Activated naive CD8-positive, alpha-beta T cell (primary cell): ENCODE measurements around the gene INPP5D.

Source experiments
- H3K27ac Mint-ChIP-seq: one replicate; pipeline ENCODE4 v1.8.0; 2021; ENCODE audit warnings: mixed read lengths
- H3K27me3 Mint-ChIP-seq: one replicate; pipeline ENCODE4 v1.8.0; 2021; ENCODE audit warnings: mixed read lengths
- H3K36me3 Mint-ChIP-seq: one replicate; pipeline ENCODE4 v1.8.0; 2021; ENCODE audit warnings: mixed read lengths
- H3K4me1 Mint-ChIP-seq: one replicate; pipeline ENCODE4 v1.8.0; 2021; ENCODE audit warnings: low read depth, mixed read lengths
- H3K4me3 Mint-ChIP-seq: one replicate; pipeline ENCODE4 v1.8.0; 2021; ENCODE audit warnings: mild to moderate bottlenecking, mixed read lengths
- H3K9me3 Mint-ChIP-seq: one replicate; pipeline ENCODE4 v1.8.0; 2021; ENCODE audit warnings: low read depth, mixed read lengths

INPP5D gene

DNA sequence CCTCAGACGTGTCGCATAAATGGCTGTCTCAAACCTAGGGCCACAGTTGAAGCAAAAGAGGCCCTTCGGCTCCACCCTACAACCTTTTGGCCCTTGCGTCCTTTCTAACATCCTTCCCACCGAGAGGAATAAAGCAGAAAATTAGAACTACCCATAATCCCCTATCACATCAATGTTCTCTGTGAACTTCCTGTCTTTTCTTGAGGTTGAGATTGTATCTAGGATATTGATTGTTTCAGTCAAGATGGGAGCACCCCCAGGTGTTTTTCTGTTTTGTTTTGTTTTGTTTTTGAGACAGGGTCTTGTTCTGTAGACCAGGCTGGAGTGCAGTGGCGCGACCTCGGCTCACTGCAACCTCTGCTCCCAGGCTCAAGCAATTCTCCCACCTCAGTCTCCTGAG is 23.6 kb downstream of the INPP5D start:
- no peaks in the 10 kb centered on the region for H3K9me3 Mint-ChIP-seq
- H3K36me3 Mint-ChIP-seq = peaks cover 27% of the 10 kb centered on the region
- H3K4me1 Mint-ChIP-seq = peaks cover 83% of the 10 kb centered on the region
- H3K4me3 Mint-ChIP-seq = peak overlapping the region; percentile 78
- peak overlapping the region; percentile 72 for H3K27ac Mint-ChIP-seq
- no peaks in the 10 kb centered on the region for H3K27me3 Mint-ChIP-seq

DNA sequence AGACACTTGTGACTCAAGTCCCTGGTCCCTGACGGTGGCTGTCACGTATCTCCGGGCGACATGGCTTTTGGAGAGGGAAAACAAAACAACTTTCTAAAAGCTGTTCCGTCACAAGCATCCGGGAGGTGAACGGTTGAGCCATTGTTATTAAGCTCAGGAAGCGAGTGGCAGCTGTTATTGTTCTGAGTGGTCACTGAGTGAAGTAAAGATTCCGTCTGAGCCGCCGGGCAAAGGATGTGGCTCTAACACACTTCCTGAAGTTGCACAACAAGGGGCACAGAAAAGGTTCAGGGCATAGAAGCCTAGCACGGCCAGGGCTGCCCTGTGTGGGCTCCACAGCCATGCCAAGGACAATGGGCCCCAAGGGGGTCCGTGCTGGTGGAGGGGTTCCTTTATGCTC is 24.3 kb downstream of the INPP5D start:
- Mint-ChIP-seq H3K9me3 (no peaks in the 10 kb centered on the region), H3K36me3 (peaks cover 21% of the 10 kb centered on the region)

DNA sequence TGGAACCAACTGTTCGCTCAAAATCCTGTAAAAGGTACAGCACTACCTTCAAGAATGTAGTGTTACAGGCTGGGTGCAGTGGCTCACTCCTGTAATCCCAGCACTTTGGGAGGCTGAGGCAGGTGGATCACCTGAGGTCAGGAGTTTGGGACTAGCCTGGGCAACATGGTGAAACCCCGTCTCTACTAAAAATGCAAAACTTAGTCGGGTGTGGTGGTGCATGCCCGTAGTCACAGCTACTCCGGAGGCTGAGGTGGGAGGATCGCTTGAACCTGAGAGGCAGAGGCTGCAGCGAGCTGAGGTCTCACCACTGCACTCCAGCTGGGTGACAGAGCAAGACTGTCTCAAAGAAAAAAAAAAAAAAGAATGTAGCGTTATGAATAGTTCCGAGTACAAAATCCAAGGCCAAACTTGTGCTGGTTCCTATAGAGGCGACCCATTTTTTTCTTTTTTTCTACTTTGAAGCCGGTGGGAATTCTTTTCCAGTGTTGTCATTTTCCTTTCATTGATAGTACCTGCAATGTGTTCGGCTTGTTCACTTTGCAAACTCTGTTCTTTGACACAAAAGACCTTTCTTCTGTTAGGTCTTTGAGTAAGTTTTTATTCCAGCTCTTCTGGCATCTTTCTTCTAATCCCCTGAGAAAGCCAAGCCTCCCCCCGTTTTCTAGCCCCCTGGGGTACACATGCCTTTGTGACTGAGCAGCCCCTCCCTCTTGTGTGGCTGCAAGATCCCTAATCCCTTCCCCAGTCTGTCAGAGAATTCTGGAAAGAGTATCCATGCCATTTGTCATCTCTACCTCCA is 25.1 kb downstream of the INPP5D start:
- H3K27me3 Mint-ChIP-seq = no peaks in the 10 kb centered on the region
- peak overlapping the region; percentile 64 for H3K27ac Mint-ChIP-seq
- peaks cover 19% of the 10 kb centered on the region for H3K36me3 Mint-ChIP-seq
- no peak overlapping the region for H3K4me3 Mint-ChIP-seq
- H3K9me3 Mint-ChIP-seq = no peaks in the 10 kb centered on the region
- peaks cover 70% of the 10 kb centered on the region for H3K4me1 Mint-ChIP-seq

More for the DNA sequence above, 24.3 kb downstream of the INPP5D start:
- Mint-ChIP-seq H3K4me1 (peaks cover 76% of the 10 kb centered on the region), H3K27ac (peak overlapping the region; percentile 72), H3K27me3 (no peaks in the 10 kb centered on the region), H3K4me3 (peak overlapping the region; percentile 78)

DNA sequence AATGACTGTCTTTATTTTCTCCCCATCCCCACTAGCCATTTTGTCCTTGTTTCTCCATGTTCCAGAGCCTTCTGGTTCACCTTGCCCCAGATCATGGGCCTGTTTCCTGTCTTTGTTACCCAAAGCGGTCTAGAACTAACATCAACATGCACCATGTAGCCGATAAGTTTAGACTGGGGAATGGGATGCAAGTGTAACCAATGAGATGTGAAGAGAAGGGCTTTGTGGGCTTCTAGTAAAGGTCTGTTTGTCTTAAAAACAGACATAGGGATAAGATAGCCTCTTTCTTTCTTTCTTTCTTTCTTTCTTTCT is 25.7 kb downstream of the INPP5D start:
- H3K27me3 Mint-ChIP-seq = no peaks in the 10 kb centered on the region
- peaks cover 16% of the 10 kb centered on the region for H3K36me3 Mint-ChIP-seq
- H3K4me1 Mint-ChIP-seq = peaks cover 66% of the 10 kb centered on the region
- H3K27ac Mint-ChIP-seq = peak overlapping the region; percentile 64
- peak overlapping the region; percentile 0 for H3K4me3 Mint-ChIP-seq
- H3K9me3 Mint-ChIP-seq = no peaks in the 10 kb centered on the region

DNA sequence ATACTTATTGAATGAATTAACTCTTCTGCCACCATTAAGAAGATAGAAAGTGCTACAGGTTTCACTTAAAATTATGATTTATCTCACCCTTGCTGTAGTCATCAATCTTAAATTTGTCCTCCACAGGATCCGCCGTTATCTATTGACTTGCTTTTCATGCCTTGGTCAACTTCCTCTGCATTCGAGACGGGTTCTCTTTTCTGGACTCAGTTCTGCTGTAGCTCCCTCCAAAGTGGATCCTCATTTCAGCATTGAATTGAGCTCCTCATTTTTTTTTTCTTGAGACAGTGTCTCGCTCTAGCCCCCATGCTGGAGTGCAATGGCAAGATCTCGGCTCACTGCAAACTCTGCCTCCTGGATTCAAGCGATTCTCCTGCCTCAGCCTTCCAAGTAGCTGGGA is 27.6 kb downstream of the INPP5D start:
- Mint-ChIP-seq H3K27me3 (no peaks in the 10 kb centered on the region), H3K36me3 (peaks cover 16% of the 10 kb centered on the region), H3K4me1 (peaks cover 60% of the 10 kb centered on the region), H3K4me3 (no peak overlapping the region), H3K9me3 (no peaks in the 10 kb centered on the region), H3K27ac (peak overlapping the region; percentile 17)

DNA sequence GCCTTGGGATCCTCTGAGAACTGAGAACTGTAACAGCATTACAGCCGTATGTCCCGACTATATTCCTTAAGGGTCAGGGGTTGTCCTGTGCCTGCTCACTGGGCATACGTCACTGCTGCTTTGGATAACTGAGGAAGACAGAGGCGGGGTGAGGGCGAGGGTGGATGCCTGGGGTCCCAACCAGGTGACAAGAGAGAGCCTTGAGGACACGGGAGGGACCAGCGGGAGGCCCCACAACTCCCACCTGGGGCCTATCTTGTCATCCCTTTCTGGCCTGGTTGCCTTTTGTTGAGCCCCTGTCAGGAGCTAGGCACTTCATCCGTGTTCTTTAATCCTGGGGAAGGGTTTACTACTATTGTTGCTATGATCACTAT is 28.8 kb downstream of the INPP5D start:
- H3K27ac Mint-ChIP-seq = no peak overlapping the region
- H3K27me3 Mint-ChIP-seq = no peaks in the 10 kb centered on the region
- no peak overlapping the region for H3K4me3 Mint-ChIP-seq
- H3K9me3 Mint-ChIP-seq = no peaks in the 10 kb centered on the region
- H3K4me1 Mint-ChIP-seq = peaks cover 57% of the 10 kb centered on the region
- peaks cover 19% of the 10 kb centered on the region for H3K36me3 Mint-ChIP-seq

DNA sequence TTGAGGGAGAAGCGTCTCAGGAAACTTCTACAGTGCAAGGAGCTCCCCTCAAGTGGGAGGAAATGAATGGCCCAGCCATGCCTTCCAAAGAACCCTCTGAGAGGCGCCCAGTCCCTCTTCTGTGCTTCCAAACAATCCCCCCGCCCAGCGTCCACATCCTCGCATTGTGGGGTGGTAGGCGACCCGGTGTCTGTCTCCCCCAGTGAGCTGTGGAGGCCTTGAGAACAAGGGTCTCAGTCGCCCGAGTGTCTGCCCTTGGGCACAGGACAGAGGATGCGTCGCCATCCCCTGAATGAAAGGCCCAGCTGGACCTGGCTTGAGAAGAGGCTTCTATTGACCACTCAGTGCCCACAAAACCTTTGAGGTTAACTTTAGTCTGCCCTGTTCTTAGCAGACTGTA is 29.7 kb downstream of the INPP5D start:
- Mint-ChIP-seq H3K4me3 (no peak overlapping the region), H3K4me1 (peaks cover 53% of the 10 kb centered on the region), H3K36me3 (peaks cover 17% of the 10 kb centered on the region), H3K9me3 (no peaks in the 10 kb centered on the region), H3K27me3 (no peaks in the 10 kb centered on the region), H3K27ac (no peak overlapping the region)

DNA sequence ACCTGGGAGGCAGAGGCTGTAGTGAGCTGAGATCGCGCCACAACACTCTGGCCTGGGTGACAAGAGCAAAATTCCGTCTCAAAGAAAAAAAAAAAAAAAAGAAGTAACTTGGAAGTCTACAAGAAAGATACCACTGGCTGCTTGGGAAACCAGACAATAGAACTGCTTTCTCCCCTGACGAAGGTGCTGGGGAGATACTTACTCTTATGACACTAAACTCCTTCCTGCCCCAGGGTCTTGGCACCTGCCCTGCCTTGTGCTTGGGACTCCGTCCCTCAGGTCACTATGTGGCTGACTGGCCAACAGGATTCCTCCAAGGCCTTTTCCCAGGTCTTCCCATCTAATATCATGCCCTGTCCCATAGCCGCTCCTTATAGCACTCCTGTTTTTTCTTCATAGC is 30.7 kb downstream of the INPP5D start:
- Mint-ChIP-seq H3K4me1 (peaks cover 46% of the 10 kb centered on the region), H3K27me3 (no peaks in the 10 kb centered on the region), H3K27ac (peak overlapping the region; percentile 46), H3K36me3 (peaks cover 13% of the 10 kb centered on the region), H3K9me3 (no peaks in the 10 kb centered on the region), H3K4me3 (no peak overlapping the region)

DNA sequence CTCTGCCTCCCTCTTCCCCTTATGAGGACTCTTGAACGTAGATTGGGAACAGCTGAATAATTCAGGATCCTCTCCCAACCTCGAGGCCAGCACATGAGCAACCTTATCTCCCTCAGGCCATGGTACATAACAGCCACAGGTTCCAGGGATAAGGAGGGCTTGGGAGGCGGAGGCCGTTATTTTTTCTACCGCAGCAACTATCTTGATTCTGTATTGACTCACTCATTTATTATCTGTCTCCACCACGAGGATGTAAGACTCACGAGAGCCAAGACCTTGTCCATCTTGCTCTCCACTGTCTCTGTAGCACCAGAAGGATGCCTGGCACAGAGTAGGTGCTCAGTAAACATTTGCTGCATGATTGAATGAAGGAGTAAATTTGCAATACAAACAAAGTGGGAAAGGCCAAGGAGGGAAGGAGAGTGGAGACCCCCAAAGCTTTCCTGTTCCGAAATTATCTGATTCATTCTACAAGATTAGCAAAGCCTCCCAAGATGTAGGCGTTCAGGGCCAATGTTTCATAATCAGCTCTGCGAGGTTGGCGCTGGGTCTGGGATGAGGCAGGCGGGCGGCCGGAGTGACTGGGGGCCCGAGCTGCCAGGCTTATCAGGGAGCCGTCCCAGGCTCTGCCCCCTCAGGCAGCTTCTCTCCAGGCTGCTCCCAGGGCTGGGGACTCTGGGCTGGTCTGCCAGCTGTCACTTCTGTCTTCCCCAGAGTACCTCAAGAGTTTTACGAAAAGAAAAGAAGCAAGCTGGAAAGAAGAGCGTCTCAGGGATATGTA is 31.6 kb downstream of the INPP5D start:
- Mint-ChIP-seq H3K4me1 (peaks cover 44% of the 10 kb centered on the region), H3K9me3 (no peaks in the 10 kb centered on the region), H3K27me3 (no peaks in the 10 kb centered on the region), H3K27ac (peak overlapping the region; percentile 4), H3K4me3 (no peak overlapping the region), H3K36me3 (peaks cover 12% of the 10 kb centered on the region)

DNA sequence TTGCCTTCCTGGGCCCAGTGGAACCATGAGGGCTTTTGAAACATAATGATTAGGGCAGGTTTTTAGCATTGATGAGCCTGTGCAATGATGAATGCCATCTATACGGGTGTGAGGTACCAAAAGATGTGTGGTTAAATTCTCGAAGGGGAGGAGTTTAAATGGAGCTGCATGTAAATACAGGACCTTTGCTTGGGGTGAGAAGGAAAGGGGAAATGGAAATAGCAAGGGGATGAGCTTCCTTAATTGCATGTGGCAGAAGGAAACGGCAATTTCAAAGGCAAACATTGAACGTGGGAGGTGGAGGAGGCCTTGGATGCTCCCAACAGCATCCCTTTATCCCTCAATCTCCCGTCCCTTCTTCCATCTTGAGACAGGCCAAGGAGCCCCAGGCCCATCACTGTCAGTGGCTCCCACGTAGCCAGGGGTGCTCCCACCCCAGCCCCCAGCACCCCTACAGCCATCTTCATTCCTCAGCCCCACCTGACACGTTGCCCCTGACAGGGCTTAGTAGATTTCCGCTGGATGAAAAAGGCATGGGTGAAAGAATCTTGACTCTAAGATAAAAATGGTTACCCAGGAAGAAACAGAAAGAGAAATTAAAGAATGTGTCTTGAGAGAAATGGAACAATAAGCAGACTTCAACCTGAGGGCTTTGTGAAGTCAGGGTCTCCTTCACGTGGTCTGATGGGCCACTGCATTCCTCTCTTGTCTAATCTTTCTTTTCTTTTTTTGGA is 32.5 kb downstream of the INPP5D start:
- peak overlapping the region; percentile 75 for H3K27ac Mint-ChIP-seq
- H3K36me3 Mint-ChIP-seq = peaks cover 10% of the 10 kb centered on the region
- H3K4me3 Mint-ChIP-seq = no peak overlapping the region
- H3K9me3 Mint-ChIP-seq = no peaks in the 10 kb centered on the region
- peaks cover 49% of the 10 kb centered on the region for H3K4me1 Mint-ChIP-seq
- H3K27me3 Mint-ChIP-seq = no peaks in the 10 kb centered on the region

DNA sequence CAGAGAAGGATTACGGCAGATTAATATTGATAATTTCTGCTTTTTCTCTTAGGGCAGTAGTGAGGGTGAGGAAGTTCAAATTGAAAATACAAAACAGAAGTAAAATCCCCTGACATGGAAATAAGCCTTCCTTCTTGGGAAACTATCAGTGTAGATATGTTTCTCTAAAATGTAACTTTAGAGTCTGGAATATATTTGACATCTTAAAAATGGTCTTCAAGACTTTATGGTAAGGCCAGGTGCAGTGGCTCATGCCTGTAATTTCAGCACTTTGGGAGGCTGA is 33.0 kb downstream of the INPP5D start:
- peak overlapping the region; percentile 75 for H3K27ac Mint-ChIP-seq
- H3K4me1 Mint-ChIP-seq = peaks cover 49% of the 10 kb centered on the region
- no peaks in the 10 kb centered on the region for H3K27me3 Mint-ChIP-seq
- peaks cover 11% of the 10 kb centered on the region for H3K36me3 Mint-ChIP-seq
- no peak overlapping the region for H3K4me3 Mint-ChIP-seq
- H3K9me3 Mint-ChIP-seq = no peaks in the 10 kb centered on the region

DNA sequence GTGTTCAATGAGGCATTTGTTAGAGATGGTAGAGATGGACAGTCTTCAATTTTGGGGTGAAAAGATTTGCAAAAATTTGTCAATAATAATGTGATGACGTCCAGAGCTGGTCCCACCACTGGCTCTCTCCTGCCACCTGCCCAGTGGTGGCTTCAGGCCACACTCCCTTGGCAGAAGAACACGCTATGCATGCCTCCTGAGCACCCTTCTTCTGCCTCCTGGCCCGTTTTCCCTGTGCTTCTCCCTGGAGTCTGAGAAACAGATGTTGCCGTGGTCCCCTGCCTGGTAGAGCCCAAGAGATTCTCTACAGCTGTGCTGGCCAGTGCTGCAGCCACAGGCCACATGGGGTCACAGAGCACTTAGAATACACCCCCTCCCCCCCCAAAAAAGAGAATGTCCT is 33.6 kb downstream of the INPP5D start:
- peaks cover 53% of the 10 kb centered on the region for H3K4me1 Mint-ChIP-seq
- no peaks in the 10 kb centered on the region for H3K9me3 Mint-ChIP-seq
- no peak overlapping the region for H3K4me3 Mint-ChIP-seq
- H3K27me3 Mint-ChIP-seq = no peaks in the 10 kb centered on the region
- H3K36me3 Mint-ChIP-seq = peaks cover 8% of the 10 kb centered on the region
- H3K27ac Mint-ChIP-seq = no peak overlapping the region

DNA sequence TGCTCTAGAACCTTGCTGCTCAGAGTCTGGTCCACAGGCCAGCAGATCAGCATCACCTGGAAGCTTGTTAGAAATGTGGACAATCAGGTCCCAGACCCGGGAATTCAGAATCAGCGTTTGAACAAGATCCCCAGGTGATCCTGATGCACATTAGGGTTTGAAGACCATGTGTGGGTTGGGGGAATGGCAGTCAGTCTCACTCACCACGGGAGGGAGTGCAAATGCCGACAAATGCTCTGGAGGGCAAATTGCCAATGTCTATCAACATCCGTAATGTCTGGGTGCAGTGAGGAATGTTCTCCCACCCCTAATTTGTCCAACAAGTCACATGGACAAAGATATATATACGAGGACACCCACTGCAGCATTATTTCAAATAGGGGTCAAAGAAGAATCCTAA is 34.5 kb downstream of the INPP5D start:
- H3K4me1 Mint-ChIP-seq = peaks cover 57% of the 10 kb centered on the region
- H3K9me3 Mint-ChIP-seq = no peaks in the 10 kb centered on the region
- H3K36me3 Mint-ChIP-seq = peaks cover 8% of the 10 kb centered on the region
- peak overlapping the region; percentile 64 for H3K27ac Mint-ChIP-seq
- H3K27me3 Mint-ChIP-seq = no peaks in the 10 kb centered on the region
- H3K4me3 Mint-ChIP-seq = no peak overlapping the region

DNA sequence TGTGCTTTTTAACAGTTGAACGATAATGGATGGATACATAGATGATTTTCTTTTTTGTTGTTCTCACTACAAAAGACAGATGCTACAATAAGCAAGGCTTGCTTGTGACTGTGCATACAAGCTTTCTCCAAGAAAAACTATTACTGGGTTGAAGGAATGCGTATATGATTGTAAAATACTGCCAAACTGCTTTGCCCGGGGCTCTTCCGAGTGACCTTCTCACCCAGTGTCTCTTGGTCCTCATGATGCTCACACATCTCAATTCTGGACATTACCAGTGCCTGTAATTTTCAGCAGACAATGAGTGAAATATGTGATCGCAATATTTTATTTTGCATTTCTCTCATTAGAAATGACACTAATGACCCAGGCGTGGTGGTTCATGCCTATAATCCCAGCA is 35.9 kb downstream of the INPP5D start:
- Mint-ChIP-seq H3K4me1 (peaks cover 68% of the 10 kb centered on the region), H3K4me3 (no peak overlapping the region), H3K27ac (peak overlapping the region; percentile 12), H3K9me3 (no peaks in the 10 kb centered on the region), H3K36me3 (peaks cover 12% of the 10 kb centered on the region), H3K27me3 (no peaks in the 10 kb centered on the region)

DNA sequence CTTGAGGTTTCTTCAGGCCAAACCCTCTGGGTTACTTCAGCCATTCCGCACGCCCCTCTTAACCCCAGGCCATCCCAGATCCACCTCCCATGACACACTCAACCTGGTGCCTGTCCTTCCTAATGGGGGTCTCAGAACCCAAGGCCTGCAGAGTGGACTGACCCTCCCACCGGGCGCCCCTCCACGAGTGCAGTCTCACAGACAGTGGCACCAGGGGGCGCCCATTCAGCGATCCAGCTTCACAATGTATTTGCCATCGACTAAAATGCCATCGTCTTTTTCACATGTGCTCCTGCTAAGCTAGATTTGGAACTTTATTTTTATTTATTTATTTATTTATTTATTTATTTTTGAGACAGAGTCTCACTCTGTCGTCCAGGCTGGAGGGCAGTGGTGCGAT is 38.5 kb downstream of the INPP5D start:
- H3K4me3 Mint-ChIP-seq = no peak overlapping the region
- no peaks in the 10 kb centered on the region for H3K27me3 Mint-ChIP-seq
- no peak overlapping the region for H3K27ac Mint-ChIP-seq

More for the DNA sequence above, 38.5 kb downstream of the INPP5D start:
- H3K9me3 Mint-ChIP-seq = no peaks in the 10 kb centered on the region
- H3K36me3 Mint-ChIP-seq = peaks cover 9% of the 10 kb centered on the region
- peaks cover 65% of the 10 kb centered on the region for H3K4me1 Mint-ChIP-seq
